Esophagus muscularis mucosa (tissue), 4 donors: Measurements from ENCODE around the gene GADD45B. TPM values are rescaled to one million over a fixed set of nuclear protein-coding genes. Genes with fewer than 3 reads are reported as not detected.

Experiments used
- DNase-seq: peaks from one replicate; pipeline ENCODE4 v3.0.0-alpha.2; 2017; ENCODE audit errors: extremely low spot score
- H3K27ac ChIP-seq, 4 donors: fragments of 200-600 bp; sonication (generic); replicated peaks in 1 of 4; 1 replicate in 3 of 4; 2 replicates in 1 of 4; pipeline ENCODE4 v1.5.1; 2016 to 2019; ENCODE audit warnings: mild to moderate bottlenecking in 1 of 4
- H3K27me3 ChIP-seq, 4 donors: fragments of 200-600 bp; sonication (generic); one replicate each; pipeline versions ENCODE4 v1.5.1 to v1.6.0; 2016 to 2019
- H3K36me3 ChIP-seq, 4 donors: fragments of 200-600 bp; sonication (generic); one replicate each; pipeline ENCODE4 v1.5.1; 2016 to 2019
- H3K4me1 ChIP-seq, 4 donors: fragments of 200-600 bp; sonication (generic); one replicate each; pipeline ENCODE4 v1.5.1; 2016 to 2019
- H3K4me3 ChIP-seq, 4 donors: fragments of 200-600 bp; sonication (generic); 1 replicate in 2 of 4; 2 replicates in 2 of 4; pipeline ENCODE4 v1.5.1; 2016 to 2019; ENCODE audit warnings: mild to moderate bottlenecking in 4 of 4, moderate library complexity in 1 of 4
- H3K9me3 ChIP-seq, 4 donors: fragments of 200-600 bp; sonication (generic); 1 replicate in 3 of 4; 2 replicates in 1 of 4; pipeline ENCODE4 v1.5.1; 2016 to 2019
- CTCF ChIP-seq, 3 experiments: fragments of 200-600 bp in 2 of 3; fragments of 450-650 bp in 1 of 3; sonication (generic) in 2 of 3; IDR thresholded peaks; one replicate each; pipeline ENCODE4 v1.5.1; 2017 to 2019; ENCODE audit warnings: antibody characterized with exemption in 3 of 3, mild to moderate bottlenecking in 2 of 3, moderate library complexity in 1 of 3
- EP300 ChIP-seq: sonication (generic); formaldehyde crosslinking; IDR thresholded peaks from one replicate; pipeline ENCODE4 v1.6.1; 2017; ENCODE audit warnings: antibody characterized with exemption
- POLR2A ChIP-seq: fragments of 450-650 bp; IDR thresholded peaks from one replicate; pipeline ENCODE4 v1.6.1; 2017; ENCODE audit warnings: antibody characterized with exemption, moderate library complexity, mild to moderate bottlenecking, low read depth
- POLR2AphosphoS5 ChIP-seq, 2 donors: sonication (generic); formaldehyde crosslinking; IDR thresholded peaks; one replicate each; pipeline ENCODE4 v1.6.1; 2017; ENCODE audit warnings: antibody characterized with exemption in 2 of 2
- whole genome bisulfite sequencing: methylation state at CpG from one replicate; pipeline ENCODE4 v1.1.5; 2018; 5-methylcytosine and 5-hydroxymethylcytosine counted together
- intact Hi-C: fragments of 100-400 bp; cut with DNase I; formaldehyde crosslinking; loops from one replicate; pipeline ENCODE4 v1.15.1; 2023
- total RNA-seq, 4 donors: library from RNA; depleted of rRNA; stranded (reverse); fragments of >200 nt; gene quantifications; one replicate each; pipeline versions ENCODE4 v1.1.0 to v1.2.1, GENCODE V29; 2016

The GADD45B gene
- total RNA-seq, 4 donors from 2014 or later = 56.5 to 793 (median 90.5) TPM

- no peak for DNase-seq
- Histone ChIP-seq H3K4me3 (no peak overlapping the region), H3K4me1 (peaks cover 16 to 29% (median 27%) of the 10 kb centered on the region in 4 donors), H3K9me3 (no peaks in the 10 kb centered on the region), H3K27ac (peak overlapping the region; percentile 56 to 75 (median 66)), H3K36me3 (peaks cover 0 to 4% (median 0%) of the 10 kb centered on the region in 4 donors), H3K27me3 (no peaks in the 10 kb centered on the region)
- 56% methylated on average over 15 of the region's 20 CpGs for WGBS
- TF ChIP-seq POLR2AphosphoS5 (IDR thresholded peaks at IDR 0.05) = peak in 1 of 2 donors; percentile 11
- no peak for TF ChIP-seq POLR2A
- TF ChIP-seq CTCF (IDR thresholded peaks at IDR 0.05) = peak in 2 of 3 experiments; percentile 7 to 43
- TF ChIP-seq EP300 = no peak
- intact Hi-C loops = no loop called here
These were observed 47.8 kb downstream of the GADD45B start for GRCh38 chr19:2523630-2524311.

- no peaks in the 10 kb centered on the region for H3K9me3 ChIP-seq
- intact Hi-C loops = no loop called here
- peaks cover 0 to 4% (median 0%) of the 10 kb centered on the region in 4 donors for H3K36me3 ChIP-seq
- H3K4me3 ChIP-seq = no peak overlapping the region
- peaks cover 16 to 31% (median 28%) of the 10 kb centered on the region in 4 donors for H3K4me1 ChIP-seq
- DNase-seq = no peak
- H3K27me3 ChIP-seq = no peaks in the 10 kb centered on the region
- H3K27ac ChIP-seq = peak overlapping the region in 3 of 4 donors; percentile 63 to 75 (median 68)
- TF ChIP-seq POLR2A (no peak), EP300 (no peak), CTCF (IDR thresholded peaks at IDR 0.05) (no peak), POLR2AphosphoS5 (IDR thresholded peaks at IDR 0.05) (no peak)
- WGBS = 91% methylated on average over 14 of the region's 16 CpGs
These were observed 48.5 kb downstream of the GADD45B start for GRCh38 chr19:2524361-2524839.

- Histone ChIP-seq H3K36me3 (peaks cover 0 to 4% (median 0%) of the 10 kb centered on the region in 4 donors), H3K27ac (peak overlapping the region in 1 of 4 donors; percentile 11), H3K27me3 (no peaks in the 10 kb centered on the region), H3K9me3 (no peaks in the 10 kb centered on the region), H3K4me3 (peak overlapping the region in 3 of 4 donors; percentile 29 to 32 (median 31)), H3K4me1 (peaks cover 16 to 31% (median 28%) of the 10 kb centered on the region in 4 donors)
- intact Hi-C loops = no loop called here
- DNase-seq = no peak
- 75% methylated on average over 33 of the region's 45 CpGs for WGBS
- TF ChIP-seq EP300 = no peak
- no peak for TF ChIP-seq CTCF (IDR thresholded peaks at IDR 0.05)
- no peak for TF ChIP-seq POLR2AphosphoS5 (IDR thresholded peaks at IDR 0.05)
- TF ChIP-seq POLR2A = no peak
These were observed 49.2 kb downstream of the GADD45B start for GRCh38 chr19:2524840-2525723.

- TF ChIP-seq POLR2AphosphoS5 (IDR thresholded peaks at IDR 0.05) = no peak
- TF ChIP-seq CTCF (IDR thresholded peaks at IDR 0.05) = no peak
- no peak for TF ChIP-seq EP300
- no peak for TF ChIP-seq POLR2A
- peaks cover 16 to 31% (median 28%) of the 10 kb centered on the region in 4 donors for H3K4me1 ChIP-seq
- no peaks in the 10 kb centered on the region for H3K27me3 ChIP-seq
- H3K9me3 ChIP-seq = no peaks in the 10 kb centered on the region
- no peak overlapping the region for H3K27ac ChIP-seq
- H3K4me3 ChIP-seq = no peak overlapping the region
- H3K36me3 ChIP-seq = no peaks in the 10 kb centered on the region
- no peak for DNase-seq
- 93% methylated on average over 12 of the region's 14 CpGs for WGBS
- intact Hi-C loops = no loop called here
These were observed 51.2 kb downstream of the GADD45B start for GRCh38 chr19:2527171-2527570.
